ENCODE data around the gene CASP7. TPM values are rescaled to one million over a fixed set of nuclear protein-coding genes. Genes with fewer than 3 reads are reported as not detected.

CASP7 gene
- total RNA-seq, 4 donors from 2014 or later: 47.9 to 144 (median 103) TPM

DNA sequence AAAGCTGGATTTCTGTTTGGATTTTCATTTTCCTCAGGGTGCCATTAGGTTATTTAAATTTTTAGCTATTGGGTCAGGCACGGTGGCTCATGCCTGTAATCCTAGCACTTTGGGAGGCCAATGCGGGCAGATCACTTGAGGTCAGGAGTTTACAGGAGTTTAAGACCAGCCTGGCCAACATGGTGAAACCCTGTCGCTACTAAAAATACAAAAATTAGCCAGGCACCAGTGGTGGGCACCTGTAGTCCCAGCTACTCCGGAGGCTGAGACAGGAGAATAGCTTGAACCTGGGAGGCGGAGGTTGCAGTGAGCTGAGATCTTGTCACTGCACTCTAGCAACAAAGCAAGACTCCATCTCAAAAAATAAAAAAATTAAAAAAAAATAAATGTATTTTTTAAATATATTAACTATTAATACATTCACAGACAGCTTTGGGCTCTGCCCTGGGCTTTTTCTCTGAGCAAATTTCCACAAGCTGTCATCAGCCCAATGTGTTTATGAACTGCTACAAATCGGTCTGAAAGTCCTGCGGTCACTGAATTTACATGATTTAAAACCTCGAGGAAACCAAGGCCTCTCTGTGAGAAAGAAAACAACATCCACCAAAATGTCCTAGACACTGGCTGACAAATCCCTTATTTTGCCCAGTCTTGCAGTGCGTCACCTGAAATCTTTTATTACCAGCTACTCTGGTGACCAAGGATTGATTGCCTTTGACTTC is 52.6 kb downstream of the CASP7 start:
- peaks cover 0 to 6% (median 0%) of the 10 kb centered on the region in 4 donors for H3K4me1 ChIP-seq
- H3K27ac ChIP-seq: no peak overlapping the region
- H3K4me3 ChIP-seq: no peak overlapping the region
- no peaks in the 10 kb centered on the region for H3K9me3 ChIP-seq
- TF ChIP-seq, protein P1, sequence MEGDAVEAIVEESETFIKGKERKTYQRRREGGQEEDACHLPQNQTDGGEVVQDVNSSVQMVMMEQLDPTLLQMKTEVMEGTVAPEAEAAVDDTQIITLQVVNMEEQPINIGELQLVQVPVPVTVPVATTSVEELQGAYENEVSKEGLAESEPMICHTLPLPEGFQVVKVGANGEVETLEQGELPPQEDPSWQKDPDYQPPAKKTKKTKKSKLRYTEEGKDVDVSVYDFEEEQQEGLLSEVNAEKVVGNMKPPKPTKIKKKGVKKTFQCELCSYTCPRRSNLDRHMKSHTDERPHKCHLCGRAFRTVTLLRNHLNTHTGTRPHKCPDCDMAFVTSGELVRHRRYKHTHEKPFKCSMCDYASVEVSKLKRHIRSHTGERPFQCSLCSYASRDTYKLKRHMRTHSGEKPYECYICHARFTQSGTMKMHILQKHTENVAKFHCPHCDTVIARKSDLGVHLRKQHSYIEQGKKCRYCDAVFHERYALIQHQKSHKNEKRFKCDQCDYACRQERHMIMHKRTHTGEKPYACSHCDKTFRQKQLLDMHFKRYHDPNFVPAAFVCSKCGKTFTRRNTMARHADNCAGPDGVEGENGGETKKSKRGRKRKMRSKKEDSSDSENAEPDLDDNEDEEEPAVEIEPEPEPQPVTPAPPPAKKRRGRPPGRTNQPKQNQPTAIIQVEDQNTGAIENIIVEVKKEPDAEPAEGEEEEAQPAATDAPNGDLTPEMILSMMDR (IDR thresholded peaks at IDR 0.05): no peak
- no peak for TF ChIP-seq POLR2A (IDR thresholded peaks at IDR 0.05)
- no peak for DNase-seq
- peaks cover 0 to 37% (median 0%) of the 10 kb centered on the region in 3 donors for H3K36me3 ChIP-seq
- H3K27me3 ChIP-seq: no peaks in the 10 kb centered on the region

DNA sequence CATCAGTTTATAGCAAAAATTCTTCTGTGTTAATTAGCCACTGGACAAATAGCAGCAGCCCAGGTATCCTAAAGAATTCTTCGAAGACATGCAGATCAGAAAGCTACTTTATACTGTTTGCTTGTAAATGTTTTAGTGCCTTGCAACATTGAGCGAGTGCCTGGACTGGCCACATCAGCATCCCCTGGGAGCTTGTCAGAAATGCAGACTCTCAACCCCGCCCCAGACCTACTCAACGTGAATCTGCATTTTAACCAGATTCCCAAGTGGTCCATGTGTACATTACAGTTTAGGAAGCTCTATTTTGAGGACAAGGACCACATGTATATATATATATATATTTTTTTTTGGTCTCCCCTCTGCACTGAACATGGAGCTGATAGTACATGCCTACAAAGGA is 53.3 kb downstream of the CASP7 start:
- Histone ChIP-seq H3K4me1 (peaks cover 0 to 6% (median 0%) of the 10 kb centered on the region in 4 donors), H3K4me3 (no peak overlapping the region)

DNA sequence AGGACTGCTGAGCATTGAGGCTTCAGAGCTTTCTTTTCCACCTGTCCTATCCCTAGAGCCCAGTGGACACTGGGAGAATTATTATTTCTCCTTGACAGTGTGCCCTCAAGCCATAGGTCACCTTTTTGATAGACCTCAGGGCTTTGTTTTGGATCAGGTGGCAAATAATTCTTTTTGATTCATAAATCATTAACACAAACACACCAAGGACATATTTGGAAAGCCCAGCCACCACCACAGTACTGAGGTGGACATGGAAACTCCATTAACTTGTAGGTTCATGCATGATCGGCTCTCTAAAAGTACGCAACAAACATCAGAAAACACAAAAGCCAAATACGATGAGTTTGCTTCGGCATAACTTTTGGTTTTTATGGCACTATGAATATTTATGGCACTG is 53.9 kb downstream of the CASP7 start:
- Histone ChIP-seq H3K9me3 (no peaks in the 10 kb centered on the region), H3K36me3 (peaks cover 0 to 23% (median 0%) of the 10 kb centered on the region in 3 donors), H3K4me3 (no peak overlapping the region), H3K4me1 (peaks cover 0 to 6% (median 0%) of the 10 kb centered on the region in 4 donors), H3K27ac (no peak overlapping the region), H3K27me3 (no peaks in the 10 kb centered on the region)
- TF ChIP-seq POLR2A (IDR thresholded peaks at IDR 0.05): no peak
- TF ChIP-seq, protein P1 (IDR thresholded peaks at IDR 0.05): no peak
- no peak for DNase-seq

More for the DNA sequence above, 53.3 kb downstream of the CASP7 start:
- DNase-seq: no peak
- peaks cover 0 to 30% (median 0%) of the 10 kb centered on the region in 3 donors for H3K36me3 ChIP-seq
- TF ChIP-seq, protein P1 (IDR thresholded peaks at IDR 0.05): no peak
- no peak for TF ChIP-seq POLR2A (IDR thresholded peaks at IDR 0.05)
- H3K27me3 ChIP-seq: no peaks in the 10 kb centered on the region
- no peaks in the 10 kb centered on the region for H3K9me3 ChIP-seq
- no peak overlapping the region for H3K27ac ChIP-seq

DNA sequence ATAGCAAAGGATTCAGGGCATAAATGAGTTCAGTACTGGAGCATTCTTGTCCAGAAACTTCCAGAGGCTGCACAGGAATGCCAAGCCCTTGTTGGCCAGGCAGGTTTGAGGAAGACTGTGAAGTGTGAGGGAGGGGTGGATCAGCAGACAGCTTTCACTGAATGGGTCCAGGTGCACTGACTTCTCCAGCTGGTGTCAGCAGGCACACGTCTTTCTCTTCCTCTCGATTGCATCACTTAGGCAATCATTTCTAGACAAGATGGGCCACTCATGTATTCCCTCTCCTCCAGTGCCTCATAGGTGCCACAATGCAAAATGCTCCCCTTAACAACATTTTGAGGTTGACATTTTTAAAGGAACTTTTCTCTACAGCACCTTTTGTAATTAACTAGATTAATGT is 56.2 kb downstream of the CASP7 start:
- Histone ChIP-seq H3K4me3 (no peak overlapping the region), H3K9me3 (no peaks in the 10 kb centered on the region), H3K27me3 (no peaks in the 10 kb centered on the region), H3K4me1 (peaks cover 0 to 6% (median 0%) of the 10 kb centered on the region in 4 donors), H3K36me3 (peaks cover 0 to under 1% (median 0%) of the 10 kb centered on the region in 3 donors), H3K27ac (no peak overlapping the region)
- TF ChIP-seq, protein P1 (IDR thresholded peaks at IDR 0.05): peak in 4 of 6 experiments; percentile 9 to 72 (median 46)
- no peak for TF ChIP-seq POLR2A (IDR thresholded peaks at IDR 0.05)
- DNase-seq: peak in 1 of 3 donors; percentile 67

DNA sequence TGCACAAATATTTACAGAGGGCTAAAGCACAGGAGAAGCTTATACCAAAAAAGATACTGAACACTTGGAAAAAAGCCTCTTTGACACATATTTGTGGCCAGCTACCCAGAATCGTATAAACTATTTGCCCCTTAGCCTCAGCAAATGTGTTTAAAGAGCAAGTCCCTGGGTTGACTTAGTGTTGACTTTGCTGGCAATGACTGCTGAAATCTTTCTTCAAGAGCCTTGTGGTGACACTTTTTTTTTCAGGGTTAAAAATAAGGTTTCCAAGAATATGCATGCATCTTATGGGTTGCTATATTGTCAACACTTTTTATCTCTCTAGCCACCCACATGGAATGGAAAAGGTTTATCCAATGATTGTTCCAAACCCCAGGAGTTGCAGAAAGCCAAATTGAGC is 56.9 kb downstream of the CASP7 start:
- H3K36me3 ChIP-seq: no peaks in the 10 kb centered on the region
- TF ChIP-seq, protein P1 (IDR thresholded peaks at IDR 0.05): no peak
- no peak for TF ChIP-seq POLR2A (IDR thresholded peaks at IDR 0.05)
- H3K4me1 ChIP-seq: peaks cover 0 to 6% (median 0%) of the 10 kb centered on the region in 4 donors
- no peaks in the 10 kb centered on the region for H3K9me3 ChIP-seq
- H3K4me3 ChIP-seq: no peak overlapping the region
- H3K27ac ChIP-seq: no peak overlapping the region
- no peaks in the 10 kb centered on the region for H3K27me3 ChIP-seq
- no peak for DNase-seq

Measured in Peyer's patch (tissue), 4 donors.